GM21737 (cell line): ENCODE data around the gene ZC3H6.

Source experiments
- ATAC-seq: cut with Tn5 transposase; IDR thresholded peaks from one replicate; pipeline ENCODE4 v1.9.1; 2021; ENCODE audit warnings: mild to moderate bottlenecking, moderate library complexity; ENCODE audit not compliant: unreplicated experiment

ZC3H6 gene

GRCh38 chr2:112275311-112275886 lies at the start of gene ZC3H6:
ZC3H6 (plus strand) TSS chr2:112275597; CDS start chr2:112275995, 398 bp downstream.
- ATAC-seq: peak; percentile 96

- no peak for ATAC-seq
Measured at GRCh38 chr2:112229348-112229747, 46.0 kb upstream of the ZC3H6 start.

- no peak for ATAC-seq
Measured at GRCh38 chr2:112230371-112230770, 45.0 kb upstream of the ZC3H6 start.

GRCh38 chr2:112239862-112240261 lies 35.5 kb upstream of the ZC3H6 start:
- ATAC-seq: no peak

- ATAC-seq: no peak
Measured at GRCh38 chr2:112242384-112242783, 33.0 kb upstream of the ZC3H6 start.

GRCh38 chr2:112243233-112243632 lies 32.2 kb upstream of the ZC3H6 start:
- no peak for ATAC-seq

- ATAC-seq: no peak
Measured at GRCh38 chr2:112244854-112245253, 30.5 kb upstream of the ZC3H6 start.

- ATAC-seq: no peak
Measured at GRCh38 chr2:112251271-112251670, 24.1 kb upstream of the ZC3H6 start.

- ATAC-seq: no peak
Measured at GRCh38 chr2:112253261-112253815, 22.1 kb upstream of the ZC3H6 start.

GRCh38 chr2:112254466-112255240 lies 20.7 kb upstream of the ZC3H6 start, which contains the start of gene ZC3H8:
ZC3H8 (minus strand) TSS chr2:112255042; CDS start chr2:112254981, 61 bp downstream.
- peak; percentile 86 for ATAC-seq

- no peak for ATAC-seq
Measured at GRCh38 chr2:112255875-112256274, 19.5 kb upstream of the ZC3H6 start.

- ATAC-seq: no peak
Measured at GRCh38 chr2:112256654-112257053, 18.7 kb upstream of the ZC3H6 start.

- ATAC-seq: no peak
Measured at GRCh38 chr2:112257575-112257974, 17.8 kb upstream of the ZC3H6 start.

GRCh38 chr2:112259509-112260294 lies 15.7 kb upstream of the ZC3H6 start:
- no peak for ATAC-seq

GRCh38 chr2:112260295-112260625 lies 15.1 kb upstream of the ZC3H6 start:
- ATAC-seq: no peak

- ATAC-seq: no peak
Measured at GRCh38 chr2:112262876-112263275, 12.5 kb upstream of the ZC3H6 start.

- no peak for ATAC-seq
Measured at GRCh38 chr2:112268547-112268946, 6.8 kb upstream of the ZC3H6 start.

GRCh38 chr2:112272669-112273068 lies 2.7 kb upstream of the ZC3H6 start:
- no peak for ATAC-seq

- ATAC-seq: no peak
Measured at GRCh38 chr2:112273349-112273748, 2.0 kb upstream of the ZC3H6 start.

- ATAC-seq: peak; percentile 43
Measured at GRCh38 chr2:112275887-112276773, 733 bp downstream of the ZC3H6 start.
